Dendritic cell treated with granulocyte-macrophage colony-stimulating factor and Interleukin-4, amounts not matched to agents 40 ng/mL and 50 ng/mL, for 4 days (primary cell): ENCODE data around the gene GRHPR.
"Not testable (repeated sequence)": the region's sequence is repeated elsewhere in the genome, so short reads cannot be mapped to it uniquely, and the experiment has no call there.

Experiments
- H3K27ac Mint-ChIP-seq: one replicate; pipeline ENCODE4 v1.8.0; 2022; ENCODE audit warnings: mild to moderate bottlenecking, mixed read lengths
- H3K27me3 Mint-ChIP-seq: one replicate; pipeline ENCODE4 v1.8.0; 2022; ENCODE audit warnings: mild to moderate bottlenecking, mixed read lengths
- H3K36me3 Mint-ChIP-seq: one replicate; pipeline ENCODE4 v1.8.0; 2022; ENCODE audit warnings: low read depth, mixed read lengths
- H3K4me1 Mint-ChIP-seq: one replicate; pipeline ENCODE4 v1.8.0; 2022; ENCODE audit warnings: low read depth, mixed read lengths
- H3K4me3 Mint-ChIP-seq: one replicate; pipeline ENCODE4 v1.8.0; 2022; ENCODE audit warnings: mild to moderate bottlenecking, moderate library complexity, mixed read lengths
- H3K9me3 Mint-ChIP-seq: one replicate; pipeline ENCODE4 v1.8.0; 2022; ENCODE audit warnings: mixed read lengths
- intact Hi-C: fragments of 100-400 bp; cut with micrococcal nuclease; formaldehyde crosslinking; loops from one replicate; pipeline ENCODE4 v1.15.0; 2022

GRHPR gene

DNA sequence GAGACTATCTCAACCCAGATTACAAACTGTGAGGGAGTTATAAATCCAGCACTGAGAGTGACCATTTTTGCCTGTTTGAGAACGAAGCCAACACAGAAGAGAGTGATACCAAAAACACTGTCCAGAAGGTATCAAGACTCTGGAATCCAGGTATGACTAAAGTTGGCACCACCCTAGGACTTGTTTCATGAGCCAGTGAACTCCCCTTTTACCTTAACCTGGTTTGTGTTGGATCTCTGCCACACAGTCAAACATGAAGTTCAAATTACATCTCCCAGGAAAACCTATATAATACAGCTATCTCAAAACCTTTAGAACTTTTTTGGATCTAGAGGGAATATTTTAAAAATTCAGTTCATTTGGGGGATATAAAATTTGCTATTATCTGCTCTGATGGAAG lies 31.3 kb downstream of the GRHPR start:
- intact Hi-C loops: no loop called here

DNA sequence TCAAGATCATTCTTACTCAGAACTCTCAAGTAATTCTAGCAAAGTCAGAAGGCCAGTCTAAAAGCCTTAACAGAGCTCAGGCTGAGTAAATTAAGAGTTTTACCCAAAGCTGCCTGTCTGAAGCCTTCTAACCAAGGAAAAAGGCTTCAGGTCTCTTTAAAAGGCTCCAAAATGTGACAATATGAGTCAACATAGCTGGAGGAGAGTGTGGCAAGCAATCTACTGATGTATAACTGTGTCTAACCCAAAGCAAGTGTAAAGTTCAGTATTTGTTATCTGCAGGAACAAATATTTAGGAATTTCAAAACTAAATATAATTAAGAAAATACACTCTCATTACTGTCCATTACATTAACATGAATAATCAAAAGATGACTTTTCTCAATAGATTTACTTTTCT lies 31.7 kb downstream of the GRHPR start:
- intact Hi-C loops: no loop called here
- Mint-ChIP-seq H3K36me3 (peaks cover 40% of the 10 kb centered on the region), H3K4me1 (peaks cover 8% of the 10 kb centered on the region)

More for the DNA sequence above, 31.3 kb downstream of the GRHPR start:
- Mint-ChIP-seq H3K36me3 (peaks cover 42% of the 10 kb centered on the region), H3K4me1 (peaks cover 8% of the 10 kb centered on the region), H3K9me3 (peaks cover 6% of the 10 kb centered on the region), H3K27ac (no peak overlapping the region), H3K27me3 (no peaks in the 10 kb centered on the region), H3K4me3 (no peak overlapping the region)

DNA sequence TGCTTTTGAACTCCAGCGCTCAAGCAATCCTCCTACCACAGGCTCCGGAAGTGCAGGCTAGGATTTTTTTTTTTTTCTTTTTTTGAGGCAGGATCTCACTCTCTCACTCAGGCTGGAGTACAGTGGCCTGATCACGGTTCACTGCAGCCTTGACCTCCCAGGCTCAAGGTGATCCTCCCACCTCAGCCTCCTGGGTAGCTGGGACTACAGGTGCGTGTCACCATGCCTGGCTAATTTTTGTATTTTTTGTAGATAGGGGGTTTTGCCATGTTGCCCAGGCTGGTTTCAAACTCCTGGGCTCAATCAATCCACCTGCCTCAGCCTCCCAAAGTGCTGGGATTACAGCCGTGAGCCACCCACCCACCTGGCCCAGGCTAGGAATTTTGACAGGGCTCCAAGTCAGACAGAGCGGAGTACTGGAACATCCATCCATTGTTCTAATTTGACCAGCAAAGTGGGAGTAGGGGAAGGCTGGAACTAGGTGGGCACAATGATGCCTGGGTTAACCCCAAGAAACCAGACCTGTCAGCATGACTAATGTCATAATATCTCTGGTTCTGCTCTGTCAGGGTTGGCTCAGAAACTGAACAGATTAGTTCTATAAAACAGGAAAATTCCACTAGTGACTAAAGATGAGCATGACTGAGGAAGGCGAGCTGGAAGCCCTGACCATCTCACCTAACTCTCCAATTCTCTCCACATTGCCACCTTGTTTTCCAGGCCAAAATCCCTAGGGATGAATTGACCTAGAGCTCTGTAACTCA lies 33.6 kb downstream of the GRHPR start:
- H3K27me3 Mint-ChIP-seq: no peaks in the 10 kb centered on the region
- peaks cover 6% of the 10 kb centered on the region for H3K9me3 Mint-ChIP-seq
- intact Hi-C loops: no loop called here
- H3K4me1 Mint-ChIP-seq: peaks cover 15% of the 10 kb centered on the region
- peaks cover 25% of the 10 kb centered on the region for H3K36me3 Mint-ChIP-seq
- H3K4me3 Mint-ChIP-seq: no peak overlapping the region
- H3K27ac Mint-ChIP-seq: no peak overlapping the region

More for the DNA sequence above, 31.7 kb downstream of the GRHPR start:
- Mint-ChIP-seq H3K4me3 (no peak overlapping the region), H3K9me3 (peaks cover 6% of the 10 kb centered on the region), H3K27ac (no peak overlapping the region), H3K27me3 (no peaks in the 10 kb centered on the region)

DNA sequence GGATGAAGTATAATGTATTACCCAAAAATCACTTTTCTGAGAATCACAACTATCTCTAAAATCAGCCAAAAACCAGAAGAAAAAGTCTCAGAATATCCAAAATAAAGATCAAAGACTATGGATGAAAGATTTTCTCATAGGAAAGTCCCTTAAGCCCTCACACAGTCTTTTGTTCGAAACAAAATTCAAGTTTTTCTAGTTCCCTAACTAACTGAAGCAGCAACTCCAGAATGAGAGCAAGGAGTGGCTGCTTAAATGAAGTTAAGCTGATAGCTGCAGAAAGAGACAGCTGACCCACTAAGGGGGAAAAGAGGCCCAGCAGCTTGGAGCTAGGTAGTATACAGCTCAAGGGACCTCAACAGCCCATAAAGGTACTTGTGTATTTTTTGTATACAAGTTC lies 34.3 kb downstream of the GRHPR start:
- intact Hi-C loops: no loop called here
- Mint-ChIP-seq H3K36me3 (peaks cover 21% of the 10 kb centered on the region), H3K27me3 (no peaks in the 10 kb centered on the region), H3K4me1 (peaks cover 16% of the 10 kb centered on the region), H3K9me3 (peaks cover 6% of the 10 kb centered on the region), H3K27ac (no peak overlapping the region), H3K4me3 (no peak overlapping the region)

DNA sequence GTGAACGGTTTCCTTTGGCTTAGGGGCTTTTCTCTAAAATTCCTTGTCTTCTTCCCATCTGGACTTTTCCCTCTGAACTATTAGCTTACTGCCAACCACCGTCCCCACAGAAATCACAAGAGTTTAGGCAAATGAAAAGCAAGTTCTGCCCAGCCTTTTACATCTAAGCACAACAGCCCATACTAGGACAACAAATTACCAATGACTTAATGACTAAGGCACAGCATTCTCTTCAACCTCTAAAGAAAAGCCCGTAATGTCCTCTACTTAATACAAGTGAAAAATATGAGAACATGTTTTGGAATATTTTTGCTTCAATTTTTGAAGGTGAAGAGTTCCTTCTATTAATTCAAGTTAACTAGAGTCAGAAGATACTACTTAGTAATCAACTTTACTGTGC lies 41.5 kb downstream of the GRHPR start:
- Mint-ChIP-seq H3K4me1 (peaks cover 45% of the 10 kb centered on the region), H3K36me3 (peaks cover 31% of the 10 kb centered on the region), H3K27me3 (no peaks in the 10 kb centered on the region), H3K4me3 (peak overlapping the region; percentile 92), H3K27ac (peak overlapping the region; percentile 96), H3K9me3 (no peaks in the 10 kb centered on the region)
- intact Hi-C loops: loop anchor here (2.0 kb wide), 1 partner anchor 41 kb away; the partner anchor contains the start of gene GRHPR

DNA sequence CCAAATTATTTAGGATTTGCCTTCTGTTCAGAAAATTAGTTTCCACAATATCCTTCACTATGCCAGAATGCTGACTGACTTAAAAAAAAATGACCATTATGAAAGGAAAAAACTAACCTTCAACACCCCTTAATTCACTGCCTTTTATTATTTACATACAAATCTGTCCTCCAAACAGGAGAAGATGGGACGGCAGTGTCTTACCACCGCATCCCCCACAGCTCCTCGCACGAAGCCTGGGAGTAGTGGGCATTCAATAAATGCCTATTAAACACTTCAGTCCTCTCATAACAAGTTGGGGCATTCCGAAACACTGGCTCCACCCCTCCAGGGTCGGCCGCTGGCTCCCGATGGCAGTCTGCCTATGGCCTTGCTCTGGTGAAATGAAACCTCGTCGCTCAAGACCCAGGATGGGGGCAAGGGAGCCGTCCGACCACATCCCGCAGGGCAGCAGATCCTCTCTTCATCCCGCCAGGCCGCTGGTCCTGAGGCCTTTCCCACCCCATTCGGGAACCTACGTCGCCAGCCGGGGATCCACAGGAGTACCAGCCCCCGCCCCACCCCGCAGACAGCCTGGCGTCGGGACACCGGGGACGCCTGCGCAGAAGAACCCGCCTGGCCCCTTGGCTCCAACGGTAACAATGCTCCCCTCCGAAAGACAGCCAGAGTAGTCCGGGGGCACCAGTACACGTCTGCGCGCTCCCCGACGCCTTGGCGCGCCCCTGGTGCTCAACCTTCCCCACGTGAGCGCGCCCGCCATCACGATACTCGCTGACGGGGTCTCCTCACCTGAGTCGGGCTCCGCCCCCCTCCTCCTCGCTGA lies 42.1 kb downstream of the GRHPR start:
- intact Hi-C loops: loop anchor here (1.0 to 2.0 kb wide), 2 partner anchors 21 to 42 kb away; partner anchors contain the start of genes GRHPR and POLR1E
- no peaks in the 10 kb centered on the region for H3K9me3 Mint-ChIP-seq

DNA sequence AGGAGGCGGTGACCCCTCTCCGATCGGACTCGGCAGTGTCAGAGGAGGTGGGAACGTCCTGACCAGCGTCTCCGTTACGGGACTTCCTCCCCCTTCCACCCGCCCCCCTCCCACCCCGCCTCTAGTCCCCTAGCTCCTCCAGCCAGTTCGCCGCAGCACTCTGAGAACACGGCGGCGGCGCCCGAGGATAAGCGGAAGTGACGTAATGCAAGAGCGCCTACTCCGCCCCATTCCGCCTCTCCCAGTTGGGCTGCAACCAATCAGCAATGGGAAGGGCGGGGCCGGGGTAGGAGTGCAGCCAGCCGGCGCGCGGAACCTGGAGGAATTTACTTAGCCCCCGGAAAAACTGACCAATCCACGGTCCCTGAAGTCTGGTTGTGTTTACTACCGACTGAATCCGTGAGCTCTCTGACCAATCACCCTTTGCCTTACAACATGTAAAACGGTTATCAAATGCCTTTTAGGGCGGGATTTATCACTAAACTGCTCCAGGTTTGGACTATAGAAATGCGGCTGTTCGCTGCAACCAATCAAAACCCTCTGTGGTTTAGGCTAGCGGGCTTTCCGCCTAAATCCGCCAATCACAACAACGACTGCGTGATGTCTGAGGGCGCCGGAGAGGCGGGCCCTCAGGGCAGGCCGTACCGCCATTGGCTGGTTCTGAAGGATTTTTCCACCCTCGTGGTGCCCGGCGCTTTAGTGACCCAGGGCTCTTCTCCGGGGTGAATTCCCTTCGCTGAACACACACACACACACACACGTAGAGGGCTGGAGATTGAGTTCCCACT lies 42.9 kb downstream of the GRHPR start, which contains the start of gene ZBTB5:
ZBTB5 (minus strand) TSS at position 202 of the 788 bp plus-strand sequence. CDS start 22,899 bp downstream, outside the sequence.
- peak within 1 kb of the TSS; percentile 92 for H3K4me3 Mint-ChIP-seq
- no peaks in the 10 kb centered on the region for H3K9me3 Mint-ChIP-seq
- H3K4me1 Mint-ChIP-seq: peaks cover 45% of the 10 kb centered on the region
- peaks cover 31% of the 10 kb centered on the region for H3K36me3 Mint-ChIP-seq
- H3K27ac Mint-ChIP-seq: peak within 1 kb of the TSS; percentile 96
- intact Hi-C loops: loop anchor here (1.0 to 2.0 kb wide), 2 partner anchors 20 to 43 kb away; partner anchors contain the start of genes GRHPR and POLR1E
- H3K27me3 Mint-ChIP-seq: no peaks in the 10 kb centered on the region

More for the DNA sequence above, 42.1 kb downstream of the GRHPR start:
- Mint-ChIP-seq H3K27me3 (no peaks in the 10 kb centered on the region), H3K4me3 (peak overlapping the region; percentile 92), H3K27ac (peak overlapping the region; percentile 96), H3K36me3 (peaks cover 31% of the 10 kb centered on the region), H3K4me1 (peaks cover 45% of the 10 kb centered on the region)

DNA sequence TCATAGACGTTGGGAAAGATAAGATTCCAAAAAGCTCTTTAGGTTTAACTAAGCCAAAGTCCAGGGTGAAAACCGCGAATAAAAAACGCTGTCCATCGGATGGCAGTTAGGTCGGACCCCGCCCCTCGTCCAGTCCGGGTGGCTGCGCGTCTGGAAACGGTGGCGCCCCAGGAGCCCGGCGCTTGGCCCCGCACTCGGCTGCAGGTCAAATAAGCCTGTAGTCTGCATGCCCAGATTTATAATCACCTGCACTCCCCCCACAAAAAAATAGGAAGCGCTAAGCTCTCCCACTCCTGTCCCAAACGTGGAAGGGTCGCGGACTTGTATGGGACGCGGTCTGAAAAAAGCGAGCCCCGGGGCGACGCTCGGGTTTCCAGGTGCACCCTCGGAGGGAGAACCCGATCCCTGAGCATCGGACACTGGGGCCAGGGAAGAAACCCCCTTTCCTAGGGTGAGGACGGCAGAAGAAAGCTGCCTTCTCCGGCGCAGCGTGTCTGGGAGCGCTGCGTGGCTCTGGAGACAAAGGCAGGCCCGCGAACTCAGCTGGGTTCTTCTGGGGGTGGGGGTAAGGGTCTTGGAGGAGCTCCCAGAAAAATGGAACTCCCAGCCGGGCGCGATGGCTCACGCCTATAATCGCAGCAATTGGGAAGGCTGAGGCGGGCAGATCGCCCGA lies 43.7 kb downstream of the GRHPR start:
- Mint-ChIP-seq H3K27ac (peak overlapping the region; percentile 96), H3K4me1 (peaks cover 38% of the 10 kb centered on the region), H3K36me3 (peaks cover 31% of the 10 kb centered on the region), H3K9me3 (no peaks in the 10 kb centered on the region), H3K4me3 (peak overlapping the region; percentile 92), H3K27me3 (no peaks in the 10 kb centered on the region)
- intact Hi-C loops: no loop called here

DNA sequence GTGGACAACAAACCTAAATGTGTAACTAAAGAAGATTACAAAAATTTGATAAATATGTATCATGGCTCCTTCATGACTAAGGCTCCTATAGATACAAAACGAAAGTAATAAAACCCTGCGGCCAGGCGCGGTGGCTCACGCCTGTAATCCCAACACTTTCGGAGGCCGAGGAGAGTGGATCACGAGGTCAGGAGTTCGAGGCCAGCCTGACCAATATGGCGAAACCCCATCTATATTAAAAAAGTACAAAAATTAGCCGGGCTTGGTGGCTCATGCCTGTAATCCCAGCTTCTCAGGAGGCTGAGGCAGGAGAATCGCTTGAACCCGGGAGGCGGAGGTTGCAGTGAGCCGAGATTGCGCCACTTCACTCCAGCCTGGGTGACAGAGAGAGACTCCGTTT lies 45.0 kb downstream of the GRHPR start:
- H3K4me3 Mint-ChIP-seq, intact Hi-C loops: not testable (repeated sequence)

DNA sequence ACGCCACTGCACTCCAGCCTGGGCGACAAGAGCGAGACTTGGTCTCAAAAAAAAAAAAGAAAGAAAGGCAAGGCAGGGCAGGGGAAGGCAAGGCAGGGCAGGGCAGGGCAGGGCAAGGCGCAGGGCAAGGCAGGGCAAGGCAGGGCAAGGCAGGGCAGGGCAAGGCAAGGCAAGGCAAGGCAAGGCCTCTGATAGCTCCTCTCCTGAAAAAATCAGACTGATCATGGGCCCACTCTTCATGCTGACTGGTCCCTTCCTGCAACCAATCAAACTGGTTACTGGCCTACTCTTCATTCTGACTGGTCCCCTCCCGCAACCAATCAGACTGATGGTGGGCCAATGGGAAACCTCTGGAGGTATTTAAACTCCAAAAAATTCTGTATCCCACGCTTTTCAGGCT lies 46.1 kb downstream of the GRHPR start:
- H3K4me3 Mint-ChIP-seq: no peak overlapping the region
- H3K4me1 Mint-ChIP-seq: peaks cover 31% of the 10 kb centered on the region
- H3K27me3 Mint-ChIP-seq: no peaks in the 10 kb centered on the region
- H3K27ac Mint-ChIP-seq: no peak overlapping the region
- intact Hi-C loops: no loop called here
- H3K36me3 Mint-ChIP-seq: peaks cover 17% of the 10 kb centered on the region
- H3K9me3 Mint-ChIP-seq: no peaks in the 10 kb centered on the region

More for the DNA sequence above, 45.0 kb downstream of the GRHPR start:
- Mint-ChIP-seq H3K4me1 (peaks cover 41% of the 10 kb centered on the region), H3K36me3 (peaks cover 26% of the 10 kb centered on the region)
- not testable (repeated sequence) for H3K9me3 Mint-ChIP-seq, H3K27me3 Mint-ChIP-seq, H3K27ac Mint-ChIP-seq

DNA sequence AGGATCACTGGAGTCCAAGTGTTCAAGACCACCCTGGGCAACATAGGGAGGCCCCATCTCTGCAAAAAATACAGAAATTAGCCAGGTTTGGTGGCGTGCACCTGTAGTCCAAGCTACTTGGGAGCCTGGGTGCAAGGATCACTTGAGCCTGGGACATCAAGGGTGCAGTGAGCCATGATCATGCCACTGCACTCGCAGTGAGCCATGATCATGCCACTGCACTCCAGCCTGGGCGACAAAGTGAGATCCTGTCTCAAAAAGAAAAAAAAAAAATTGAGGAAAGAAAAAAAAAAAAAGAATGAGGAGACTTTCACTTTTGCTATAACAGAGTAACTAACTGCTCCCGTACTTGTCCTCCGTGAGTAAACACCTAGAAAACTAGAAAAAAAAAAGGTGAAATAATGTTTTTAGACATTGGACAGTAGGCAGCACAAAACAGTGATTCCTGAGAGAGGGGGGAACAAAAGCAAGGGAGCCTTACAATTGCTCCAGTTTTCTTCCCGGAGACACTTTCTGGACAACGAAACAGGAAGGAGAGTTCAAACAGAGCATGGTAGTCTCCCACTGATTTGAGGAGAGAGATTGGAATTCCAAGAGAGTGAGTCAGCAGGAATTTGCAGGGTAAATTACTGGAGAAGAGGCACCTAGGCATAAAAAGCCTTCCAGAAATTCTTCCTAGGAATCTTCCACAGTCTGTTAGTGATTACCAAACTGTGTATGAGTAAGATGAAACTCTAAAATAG lies 49.6 kb downstream of the GRHPR start:
- Mint-ChIP-seq H3K4me3 (peak overlapping the region; percentile 72), H3K27me3 (peaks cover 5% of the 10 kb centered on the region), H3K27ac (peak overlapping the region; percentile 69)

DNA sequence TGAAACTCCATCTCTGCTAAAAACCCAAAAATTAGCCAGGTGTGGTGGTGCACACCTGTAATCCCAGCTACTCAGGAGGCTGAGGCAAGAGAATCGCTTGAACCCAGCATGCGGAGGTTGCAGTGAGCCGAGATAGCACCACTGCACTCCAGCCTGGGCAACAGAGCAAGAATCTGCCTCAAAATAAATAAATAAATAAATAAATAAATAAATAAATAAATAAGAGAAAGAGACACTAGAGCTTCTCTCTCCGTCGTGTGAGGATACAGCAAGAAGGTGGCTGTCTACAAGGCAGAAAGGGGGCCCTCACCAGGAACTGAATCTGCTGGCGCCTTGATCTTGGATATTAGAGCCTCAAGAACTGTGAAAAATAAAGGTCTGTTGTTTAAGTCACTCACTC lies 51.5 kb downstream of the GRHPR start:
- H3K36me3 Mint-ChIP-seq, H3K4me3 Mint-ChIP-seq, H3K27ac Mint-ChIP-seq, intact Hi-C loops, H3K4me1 Mint-ChIP-seq: not testable (repeated sequence)
- Mint-ChIP-seq H3K9me3 (peaks cover 10% of the 10 kb centered on the region), H3K27me3 (peaks cover 12% of the 10 kb centered on the region)

More for the DNA sequence above, 49.6 kb downstream of the GRHPR start:
- no peaks in the 10 kb centered on the region for H3K36me3 Mint-ChIP-seq
- intact Hi-C loops: no loop called here
- H3K4me1 Mint-ChIP-seq: peaks cover 9% of the 10 kb centered on the region
- peaks cover 10% of the 10 kb centered on the region for H3K9me3 Mint-ChIP-seq
